Measurements from ENCODE around the gene RFX8. TPM values are rescaled to one million over a fixed set of nuclear protein-coding genes. Genes with fewer than 3 reads are reported as not detected.

The RFX8 gene
- polyA plus RNA-seq, 3 donors, result not detected

DNA sequence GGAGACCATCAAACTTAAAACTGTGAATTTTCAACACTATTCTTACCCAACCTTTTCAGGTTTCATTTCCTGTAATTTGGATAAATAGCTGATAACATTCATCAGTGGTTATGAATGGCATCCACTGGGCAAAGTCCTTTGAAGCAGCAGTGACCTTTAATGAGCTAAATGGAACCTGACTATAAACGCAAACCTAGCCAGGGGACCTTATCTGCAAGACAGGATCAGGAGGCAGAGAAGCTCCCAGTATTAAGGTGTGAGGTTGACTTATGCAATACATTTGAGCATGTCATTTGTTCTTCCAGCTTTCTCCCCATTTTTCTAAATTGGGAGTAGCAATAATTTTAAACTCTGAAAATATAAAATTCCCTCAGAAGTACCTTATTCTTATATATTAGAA lies 126.0 kb downstream of the RFX8 start:
- no peak overlapping the region for H3K27ac ChIP-seq (ENCODE audit: low read depth in 1 of 2, low read length in 2 of 2)
- TF ChIP-seq, protein P1, sequence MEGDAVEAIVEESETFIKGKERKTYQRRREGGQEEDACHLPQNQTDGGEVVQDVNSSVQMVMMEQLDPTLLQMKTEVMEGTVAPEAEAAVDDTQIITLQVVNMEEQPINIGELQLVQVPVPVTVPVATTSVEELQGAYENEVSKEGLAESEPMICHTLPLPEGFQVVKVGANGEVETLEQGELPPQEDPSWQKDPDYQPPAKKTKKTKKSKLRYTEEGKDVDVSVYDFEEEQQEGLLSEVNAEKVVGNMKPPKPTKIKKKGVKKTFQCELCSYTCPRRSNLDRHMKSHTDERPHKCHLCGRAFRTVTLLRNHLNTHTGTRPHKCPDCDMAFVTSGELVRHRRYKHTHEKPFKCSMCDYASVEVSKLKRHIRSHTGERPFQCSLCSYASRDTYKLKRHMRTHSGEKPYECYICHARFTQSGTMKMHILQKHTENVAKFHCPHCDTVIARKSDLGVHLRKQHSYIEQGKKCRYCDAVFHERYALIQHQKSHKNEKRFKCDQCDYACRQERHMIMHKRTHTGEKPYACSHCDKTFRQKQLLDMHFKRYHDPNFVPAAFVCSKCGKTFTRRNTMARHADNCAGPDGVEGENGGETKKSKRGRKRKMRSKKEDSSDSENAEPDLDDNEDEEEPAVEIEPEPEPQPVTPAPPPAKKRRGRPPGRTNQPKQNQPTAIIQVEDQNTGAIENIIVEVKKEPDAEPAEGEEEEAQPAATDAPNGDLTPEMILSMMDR (IDR thresholded peaks at IDR 0.05), result no peak
- H3K9ac ChIP-seq (ENCODE audit: insufficient read depth, low read length, poor library complexity, severe bottlenecking), result no peak overlapping the region
- H3K79me2 ChIP-seq (ENCODE audit: insufficient read depth, low read length), result no peaks in the 10 kb centered on the region
- H3K9me3 ChIP-seq (replicated peaks in 1 of 2; ENCODE audit: control insufficient read depth in 1 of 2, insufficient read depth in 1 of 2, low read length in 2 of 2), result no peaks in the 10 kb centered on the region
- no peaks in the 10 kb centered on the region for H3K36me3 ChIP-seq (replicated peaks in 1 of 2; ENCODE audit: control insufficient read depth in 1 of 2, insufficient read depth in 2 of 2, low read length in 2 of 2)
- H2AFZ ChIP-seq (ENCODE audit: insufficient read depth, low read depth, low read length, poor library complexity, severe bottlenecking), result no peak overlapping the region
- 100% methylated on average over 1 of the region's 1 CpG for WGBS (ENCODE audit: insufficient coverage)
- no peaks in the 10 kb centered on the region for H3K4me1 ChIP-seq (ENCODE audit: control insufficient read depth in 1 of 2, insufficient read depth in 2 of 2, low read length in 2 of 2)
- DNase-seq, result no peak
- Mint-ChIP-seq H3K27ac (no peak overlapping the region), H3K27me3 (ENCODE audit: low read depth in 3 of 3) (no peaks in the 10 kb centered on the region), H3K4me3 (no peak overlapping the region), H3K9me3 (peaks cover 0 to 2% (median 0%) of the 10 kb centered on the region in 7 donors), H3K36me3 (no peaks in the 10 kb centered on the region), H3K4me1 (peaks cover 11% of the 10 kb centered on the region)
- intact Hi-C loops (cut with micrococcal nuclease), result loop anchor here in 1 of 2 donors (5.0 to 10.0 kb wide), 3 partner anchors 56 to 483 kb away; no protein-coding TSS in a partner anchor
- H3K27me3 ChIP-seq (ENCODE audit: control insufficient read depth in 2 of 2, insufficient read depth in 2 of 2, low read length in 2 of 2), result no peaks in the 10 kb centered on the region
- no peak overlapping the region for H3K4me2 ChIP-seq (replicated peaks; ENCODE audit: extremely low read depth, low read length, poor library complexity, severe bottlenecking)
- H3K4me3 ChIP-seq (replicated peaks in 1 of 3; ENCODE audit: low read depth in 2 of 3, low read length in 3 of 3), result no peak overlapping the region
- H4K20me1 ChIP-seq (ENCODE audit: insufficient read depth, low read length), result no peaks in the 10 kb centered on the region

Other genes with a start within 250 kb of the RFX8 start
- 10 to 100 TPM; 38.2 to 39.0 (median 38.4) TPM for gene CNOT11, start 222.2 kb downstream of the RFX8 start, polyA plus RNA-seq
- 100 to 1,000 TPM; 112 to 148 (median 141) TPM for gene RNF149, start 166.4 kb downstream of the RFX8 start, polyA plus RNA-seq
- gene CREG2, start 87.6 kb downstream of the RFX8 start, polyA plus RNA-seq, result not detected
- gene MAP4K4, start 222.6 kb upstream of the RFX8 start, polyA plus RNA-seq, result 10 to 100 TPM in 1 of 3 donors, 1 to 10 TPM in 2; 5.3 to 66.9 (median 8.7) TPM